NK-92 treated with Interleukin-12 subunit alpha and Interleukin-12 subunit beta, amount 100 ng/mL, for 24 hours (cell line): ENCODE measurements around the gene RUNDC3A.
"Not testable (repeated sequence)": the region's sequence is repeated elsewhere in the genome, so short reads cannot be mapped to it uniquely, and the experiment has no call there.

Experiments
- DNase-seq: peaks from one replicate; lab custom pipeline; 2025; lab: John Stamatoyannopoulos, UW

RUNDC3A gene

DNA sequence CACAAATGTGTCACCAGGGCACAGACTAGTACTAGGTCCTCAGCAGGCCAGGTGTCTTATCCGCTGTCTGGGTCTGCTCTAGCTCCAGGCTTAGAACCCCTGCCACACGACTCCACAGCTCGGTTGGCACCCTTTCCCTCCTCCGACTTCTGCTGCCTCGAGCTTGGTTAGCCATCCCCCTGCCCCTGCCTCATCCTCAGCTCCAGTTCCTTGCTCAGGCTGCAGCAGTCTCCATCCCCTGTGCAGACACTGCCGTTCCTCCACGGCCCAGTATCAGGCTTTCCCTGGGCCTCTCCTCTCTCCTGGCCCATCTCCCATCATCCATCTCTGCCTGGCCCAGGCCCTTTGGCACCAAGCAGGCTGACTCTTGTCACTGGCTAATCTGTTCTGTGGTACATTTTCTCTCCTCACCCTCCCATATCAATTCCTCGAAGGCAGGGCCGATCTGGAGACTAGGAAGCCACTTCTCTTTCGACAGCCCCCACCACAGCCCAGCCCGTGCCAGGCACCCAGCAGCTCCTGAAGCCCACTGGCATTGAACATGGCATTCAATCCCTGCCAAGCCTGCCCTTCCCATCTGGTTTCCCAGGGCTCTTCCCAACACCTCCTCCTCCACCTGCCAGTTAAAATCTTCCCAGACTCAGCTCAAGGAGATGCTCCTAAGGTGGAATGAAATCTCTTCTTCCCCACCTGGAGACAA lies 35.3 kb downstream of the RUNDC3A start:
- no peak for DNase-seq

DNA sequence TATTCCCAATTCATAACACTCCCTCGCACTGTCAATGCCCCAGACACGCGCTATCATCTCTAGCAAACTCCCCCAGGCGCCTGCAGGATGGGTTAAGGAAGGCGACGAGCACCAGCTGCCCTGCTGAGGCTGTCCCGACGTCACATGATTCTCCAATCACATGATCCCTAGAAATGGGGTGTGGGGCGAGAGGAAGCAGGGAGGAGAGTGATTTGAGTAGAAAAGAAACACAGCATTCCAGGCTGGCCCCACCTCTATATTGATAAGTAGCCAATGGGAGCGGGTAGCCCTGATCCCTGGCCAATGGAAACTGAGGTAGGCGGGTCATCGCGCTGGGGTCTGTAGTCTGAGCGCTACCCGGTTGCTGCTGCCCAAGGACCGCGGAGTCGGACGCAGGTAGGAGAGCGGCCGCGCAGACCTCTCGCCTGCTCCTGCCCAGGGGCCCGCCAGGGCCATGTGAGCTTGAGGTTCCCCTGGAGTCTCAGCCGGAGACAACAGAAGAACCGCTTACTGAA lies 36.6 kb downstream of the RUNDC3A start, which contains the start of gene GRN:
TSS of gene GRN (plus strand) at position 364 of the 515 bp plus-strand sequence. CDS start 3,863 bp downstream, outside the sequence.
- peak; percentile 79 for DNase-seq

DNA sequence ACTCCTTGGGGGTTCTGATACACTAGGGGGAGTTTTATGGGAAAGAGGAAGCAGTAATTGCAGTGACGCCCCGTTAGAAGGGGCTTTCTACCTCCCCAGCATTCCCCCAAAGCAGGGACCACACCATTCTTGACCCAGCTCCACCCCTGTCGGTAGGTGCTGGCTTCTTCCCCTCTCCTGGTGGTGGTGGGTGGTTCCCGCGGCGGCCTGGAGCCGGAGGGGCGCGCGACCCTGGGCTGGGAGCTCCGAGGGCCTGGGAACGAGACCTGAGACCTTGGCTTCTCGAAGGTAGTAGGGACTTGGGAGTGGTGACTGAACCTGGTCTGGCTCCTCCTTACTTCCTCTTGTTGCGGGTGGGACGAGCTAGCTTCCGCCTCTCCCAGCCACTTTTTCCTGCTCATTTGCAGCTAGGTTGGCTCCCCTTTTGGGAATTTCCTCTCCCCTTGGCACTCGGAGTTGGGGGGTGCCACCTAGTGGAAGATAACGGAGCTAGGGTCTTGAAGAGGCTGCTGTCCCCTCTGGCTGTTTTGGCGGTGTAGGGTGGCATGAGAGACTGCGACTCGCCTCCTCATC lies 37.1 kb downstream of the RUNDC3A start:
- DNase-seq = no peak

DNA sequence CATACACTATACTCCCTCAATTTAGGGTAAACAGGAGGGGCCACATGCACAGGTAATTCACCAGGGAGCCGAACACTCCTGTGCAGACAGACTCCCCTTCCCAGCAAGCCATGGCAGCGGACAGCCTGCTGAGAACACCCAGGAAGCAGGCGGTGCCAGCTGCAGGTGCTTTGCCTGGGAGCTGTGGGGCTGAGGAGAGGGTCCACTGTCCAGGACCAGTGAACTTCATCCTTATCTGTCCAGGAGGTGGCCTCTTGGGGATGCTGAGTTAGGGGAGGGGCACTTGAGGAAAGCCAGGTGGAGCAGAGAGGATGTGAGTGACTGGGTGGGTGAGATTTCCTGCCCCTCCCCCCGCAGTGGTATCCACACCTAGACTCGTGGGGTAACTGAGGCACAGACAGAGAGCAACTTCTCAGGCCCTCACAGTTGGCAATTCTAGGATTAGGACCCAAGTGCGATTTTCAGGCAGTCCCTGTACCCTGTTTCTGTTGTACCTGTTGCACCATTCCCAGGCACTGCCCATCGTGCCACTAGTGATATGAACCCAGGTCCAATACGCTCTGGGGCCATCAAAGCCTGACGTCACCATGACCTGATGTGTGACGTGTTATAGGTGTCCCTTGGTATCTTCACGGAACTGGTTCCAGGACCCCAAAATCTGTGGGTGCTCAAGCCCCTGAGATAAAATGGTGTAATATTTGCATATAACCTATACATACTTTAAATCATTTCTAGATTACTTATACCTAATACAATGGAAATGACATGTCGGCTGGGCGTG lies 37.9 kb downstream of the RUNDC3A start:
- DNase-seq = no peak

DNA sequence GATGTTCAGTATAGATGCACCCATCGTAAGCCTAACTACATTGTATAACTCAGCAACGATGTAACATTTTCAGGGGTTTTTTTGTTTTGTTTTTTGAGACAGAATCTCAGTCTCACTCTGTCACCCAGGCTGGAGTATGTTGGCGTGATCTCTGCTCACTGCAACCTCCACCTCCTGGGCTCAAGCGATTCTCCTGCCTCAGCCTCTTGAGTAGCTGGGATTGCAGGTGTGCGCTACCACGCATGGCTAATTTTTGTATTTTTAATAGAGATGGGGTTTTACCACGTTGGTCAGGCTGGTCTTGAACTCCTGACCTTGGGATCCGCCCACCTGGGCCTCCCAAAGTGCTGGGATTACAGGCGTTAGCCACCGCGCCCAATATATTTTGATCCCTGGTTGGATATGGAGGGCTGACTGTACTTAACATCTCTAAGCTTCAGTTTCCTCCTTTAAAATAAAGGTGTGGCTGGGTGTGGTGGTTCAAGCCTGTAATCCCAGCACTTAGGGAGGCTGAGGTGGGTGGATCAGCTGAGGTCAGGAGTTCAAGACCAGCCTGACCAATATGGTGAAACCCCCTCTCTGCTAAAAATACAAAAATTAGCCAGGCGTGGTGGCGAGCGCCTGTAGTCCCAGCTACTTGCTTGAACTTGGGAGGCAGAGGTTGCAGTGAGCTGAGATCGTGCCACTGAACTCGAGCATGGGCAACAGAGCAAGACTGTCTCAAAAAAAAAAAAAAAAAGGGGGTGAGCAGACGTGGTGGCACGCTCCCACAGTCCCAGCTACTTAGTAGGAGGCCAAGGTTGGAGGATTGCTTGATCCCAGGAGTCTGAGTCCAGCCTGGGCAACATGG lies 39.0 kb downstream of the RUNDC3A start:
- DNase-seq = not testable (repeated sequence)

DNA sequence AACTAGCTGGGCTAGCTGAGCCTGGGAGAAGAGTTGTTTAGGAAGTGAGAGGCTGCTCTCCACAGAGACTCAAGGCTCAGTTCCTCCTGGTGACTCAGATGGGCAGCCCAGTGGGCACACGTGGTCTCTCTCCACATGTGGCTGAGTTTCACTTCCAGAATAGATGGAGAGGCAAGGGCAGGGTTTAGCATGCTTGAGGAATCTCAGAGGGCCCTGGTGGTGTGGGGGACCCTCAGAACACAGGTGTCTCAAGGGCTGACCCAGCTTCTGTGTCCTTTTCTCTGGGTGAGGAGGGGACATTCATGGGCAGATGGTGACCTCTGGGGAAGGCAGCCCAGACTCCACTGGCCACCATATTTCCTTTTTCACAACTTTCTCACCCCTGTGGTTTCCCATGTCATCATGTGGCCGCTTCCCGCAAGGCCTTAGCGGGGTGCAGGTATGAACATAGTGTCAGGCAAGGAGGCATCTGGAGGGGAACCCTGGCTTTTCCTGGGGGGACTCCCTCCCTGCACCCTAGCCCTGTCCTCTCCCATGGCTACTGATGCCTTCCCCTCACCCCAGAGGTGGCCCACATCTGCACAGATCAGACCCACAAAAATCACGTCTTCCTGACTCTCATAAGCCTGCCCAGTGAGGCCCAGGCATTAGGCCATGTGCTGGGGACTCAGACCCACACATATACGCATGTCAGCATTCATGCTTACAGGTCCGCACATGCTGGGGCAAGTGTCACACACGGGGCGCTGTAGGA lies 40.0 kb downstream of the RUNDC3A start:
- DNase-seq = peak; percentile 34

DNA sequence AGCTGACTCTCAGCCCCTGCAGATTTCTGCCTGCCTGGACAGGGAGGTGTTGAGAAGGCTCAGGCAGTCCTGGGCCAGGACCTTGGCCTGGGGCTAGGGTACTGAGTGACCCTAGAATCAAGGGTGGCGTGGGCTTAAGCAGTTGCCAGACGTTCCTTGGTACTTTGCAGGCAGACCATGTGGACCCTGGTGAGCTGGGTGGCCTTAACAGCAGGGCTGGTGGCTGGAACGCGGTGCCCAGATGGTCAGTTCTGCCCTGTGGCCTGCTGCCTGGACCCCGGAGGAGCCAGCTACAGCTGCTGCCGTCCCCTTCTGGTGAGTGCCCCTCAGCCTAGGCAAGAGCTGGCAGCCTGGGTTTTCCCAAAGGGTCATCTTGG lies 40.6 kb downstream of the RUNDC3A start:
- DNase-seq = no peak

DNA sequence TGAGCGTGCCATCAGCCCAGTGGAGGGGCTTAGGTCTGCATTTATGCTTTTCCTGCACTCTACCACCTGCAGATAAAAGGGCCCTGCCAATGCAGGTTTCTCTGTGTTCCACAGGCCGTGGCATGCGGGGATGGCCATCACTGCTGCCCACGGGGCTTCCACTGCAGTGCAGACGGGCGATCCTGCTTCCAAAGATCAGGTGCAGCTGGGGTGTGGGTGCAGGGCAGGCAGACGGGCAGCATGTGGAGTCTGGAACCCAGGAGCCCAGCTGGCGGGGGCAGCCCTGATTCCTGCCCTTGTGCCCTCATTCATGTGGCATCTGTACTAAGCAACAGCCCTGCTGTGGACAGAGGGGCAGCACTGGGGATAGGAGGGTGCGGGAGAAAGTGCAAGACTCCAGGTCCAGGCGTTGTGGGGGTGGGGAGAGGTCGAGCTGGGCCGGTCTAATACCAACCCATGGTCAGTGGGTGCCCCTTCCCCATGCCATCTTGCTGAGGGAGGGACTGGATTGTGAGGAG lies 41.2 kb downstream of the RUNDC3A start:
- no peak for DNase-seq

DNA sequence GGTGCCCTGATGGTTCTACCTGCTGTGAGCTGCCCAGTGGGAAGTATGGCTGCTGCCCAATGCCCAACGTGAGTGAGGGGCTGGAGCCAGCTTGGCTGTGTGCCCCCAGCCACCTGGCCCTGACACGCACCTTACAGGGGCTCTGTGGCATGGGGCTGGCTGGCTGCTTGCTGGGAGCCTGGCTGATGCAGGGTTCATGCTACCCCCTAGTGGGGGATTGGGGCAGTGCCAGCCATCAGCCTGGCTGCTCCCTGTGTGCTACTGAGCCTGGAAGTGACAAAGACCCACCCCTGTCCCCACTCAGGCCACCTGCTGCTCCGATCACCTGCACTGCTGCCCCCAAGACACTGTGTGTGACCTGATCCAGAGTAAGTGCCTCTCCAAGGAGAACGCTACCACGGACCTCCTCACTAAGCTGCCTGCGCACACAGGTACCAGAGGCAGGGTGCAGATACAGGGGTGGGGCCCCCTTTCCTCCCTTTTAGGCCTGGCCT lies 42.4 kb downstream of the RUNDC3A start:
- peak; percentile 42 for DNase-seq

DNA sequence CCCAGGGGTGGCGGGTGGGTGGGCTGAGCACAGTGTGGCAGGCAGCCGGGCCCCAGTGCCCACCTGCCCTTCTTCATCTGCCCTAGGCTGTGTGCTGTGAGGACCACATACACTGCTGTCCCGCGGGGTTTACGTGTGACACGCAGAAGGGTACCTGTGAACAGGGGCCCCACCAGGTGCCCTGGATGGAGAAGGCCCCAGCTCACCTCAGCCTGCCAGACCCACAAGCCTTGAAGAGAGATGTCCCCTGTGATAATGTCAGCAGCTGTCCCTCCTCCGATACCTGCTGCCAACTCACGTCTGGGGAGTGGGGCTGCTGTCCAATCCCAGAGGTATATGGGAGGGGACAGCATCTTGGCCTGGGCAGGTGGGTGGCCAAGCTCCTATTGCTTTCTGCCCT lies 43.1 kb downstream of the RUNDC3A start:
- DNase-seq = no peak

DNA sequence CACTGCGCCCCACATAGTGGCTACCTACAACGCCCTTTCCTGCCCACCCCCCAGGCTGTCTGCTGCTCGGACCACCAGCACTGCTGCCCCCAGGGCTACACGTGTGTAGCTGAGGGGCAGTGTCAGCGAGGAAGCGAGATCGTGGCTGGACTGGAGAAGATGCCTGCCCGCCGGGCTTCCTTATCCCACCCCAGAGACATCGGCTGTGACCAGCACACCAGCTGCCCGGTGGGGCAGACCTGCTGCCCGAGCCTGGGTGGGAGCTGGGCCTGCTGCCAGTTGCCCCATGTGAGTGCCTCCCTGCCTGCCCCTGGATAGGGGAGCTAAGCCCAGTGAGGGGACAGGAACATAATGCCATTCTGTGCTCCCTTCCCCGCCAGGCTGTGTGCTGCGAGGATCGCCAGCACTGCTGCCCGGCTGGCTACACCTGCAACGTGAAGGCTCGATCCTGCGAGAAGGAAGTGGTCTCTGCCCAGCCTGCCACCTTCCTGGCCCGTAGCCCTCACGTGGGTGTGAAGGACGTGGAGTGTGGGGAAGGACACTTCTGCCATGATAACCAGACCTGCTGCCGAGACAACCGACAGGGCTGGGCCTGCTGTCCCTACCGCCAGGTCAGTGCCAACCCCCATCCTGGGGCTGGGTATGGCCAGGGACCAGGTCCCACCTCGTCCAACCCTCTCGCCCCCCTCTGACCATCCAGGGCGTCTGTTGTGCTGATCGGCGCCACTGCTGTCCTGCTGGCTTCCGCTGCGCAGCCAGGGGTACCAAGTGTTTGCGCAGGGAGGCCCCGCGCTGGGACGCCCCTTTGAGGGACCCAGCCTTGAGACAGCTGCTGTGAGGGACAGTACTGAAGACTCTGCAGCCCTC lies 43.8 kb downstream of the RUNDC3A start:
- no peak for DNase-seq

DNA sequence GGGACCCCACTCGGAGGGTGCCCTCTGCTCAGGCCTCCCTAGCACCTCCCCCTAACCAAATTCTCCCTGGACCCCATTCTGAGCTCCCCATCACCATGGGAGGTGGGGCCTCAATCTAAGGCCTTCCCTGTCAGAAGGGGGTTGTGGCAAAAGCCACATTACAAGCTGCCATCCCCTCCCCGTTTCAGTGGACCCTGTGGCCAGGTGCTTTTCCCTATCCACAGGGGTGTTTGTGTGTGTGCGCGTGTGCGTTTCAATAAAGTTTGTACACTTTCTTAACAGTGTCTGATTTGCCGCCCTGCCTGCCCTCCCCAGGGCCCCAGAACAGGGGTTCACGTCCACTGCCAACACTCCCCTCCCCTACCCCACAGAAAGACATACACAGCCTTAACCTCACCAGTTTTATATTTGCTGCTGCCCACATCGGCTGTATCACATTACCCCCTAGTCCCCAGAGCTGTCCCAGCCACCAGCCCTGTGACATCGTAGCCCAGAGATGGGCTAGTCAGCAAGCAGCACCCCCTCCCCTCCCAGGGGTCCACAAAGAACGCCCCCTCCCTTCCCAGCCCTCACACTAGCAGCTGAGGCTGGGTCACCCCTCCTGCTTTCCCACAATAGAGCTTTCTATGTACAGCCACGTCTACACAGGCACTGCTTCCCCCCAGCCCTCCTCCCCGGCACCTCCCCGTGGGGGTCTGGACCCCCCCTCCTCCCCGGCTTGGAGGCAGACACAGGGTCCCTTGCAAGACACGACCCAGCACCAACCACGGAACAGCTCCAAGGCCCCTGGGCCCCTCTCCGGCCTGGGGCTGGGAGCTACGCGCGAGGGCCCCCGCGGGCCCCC lies 44.6 kb downstream of the RUNDC3A start:
- no peak for DNase-seq

DNA sequence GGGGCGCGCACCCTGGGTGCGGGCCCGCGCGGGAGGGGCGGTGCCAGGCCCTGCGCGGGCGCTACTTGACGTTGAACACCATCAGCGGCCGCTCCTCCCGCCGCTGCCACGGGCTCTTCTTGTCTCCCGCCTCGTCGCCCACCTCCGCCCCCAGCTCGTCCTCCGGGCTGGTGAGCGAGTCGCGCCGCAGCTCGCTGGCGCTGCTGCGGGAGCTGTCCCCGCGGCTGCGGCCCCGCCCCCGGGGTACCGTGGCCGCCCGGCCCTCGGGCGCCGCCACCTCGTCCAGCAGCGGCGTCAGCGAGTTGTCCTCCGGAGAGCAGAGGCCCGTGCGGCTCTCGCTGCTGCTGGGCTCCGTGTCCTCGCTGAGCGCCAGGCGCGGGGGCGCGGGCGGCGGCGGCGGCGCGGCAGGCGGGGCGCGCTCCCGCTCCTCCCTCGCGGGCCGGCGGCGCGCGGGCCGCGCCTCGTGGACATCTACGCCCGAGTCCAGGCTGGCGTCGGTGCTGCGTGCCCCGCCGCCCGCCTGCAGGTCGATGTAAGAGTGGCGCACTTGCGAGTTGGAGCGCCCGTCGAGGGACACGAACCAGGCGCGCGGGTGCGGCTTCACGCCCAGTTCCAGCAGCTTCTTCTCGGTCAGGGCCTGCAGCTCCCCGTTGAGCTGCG lies 45.4 kb downstream of the RUNDC3A start:
- no peak for DNase-seq

DNA sequence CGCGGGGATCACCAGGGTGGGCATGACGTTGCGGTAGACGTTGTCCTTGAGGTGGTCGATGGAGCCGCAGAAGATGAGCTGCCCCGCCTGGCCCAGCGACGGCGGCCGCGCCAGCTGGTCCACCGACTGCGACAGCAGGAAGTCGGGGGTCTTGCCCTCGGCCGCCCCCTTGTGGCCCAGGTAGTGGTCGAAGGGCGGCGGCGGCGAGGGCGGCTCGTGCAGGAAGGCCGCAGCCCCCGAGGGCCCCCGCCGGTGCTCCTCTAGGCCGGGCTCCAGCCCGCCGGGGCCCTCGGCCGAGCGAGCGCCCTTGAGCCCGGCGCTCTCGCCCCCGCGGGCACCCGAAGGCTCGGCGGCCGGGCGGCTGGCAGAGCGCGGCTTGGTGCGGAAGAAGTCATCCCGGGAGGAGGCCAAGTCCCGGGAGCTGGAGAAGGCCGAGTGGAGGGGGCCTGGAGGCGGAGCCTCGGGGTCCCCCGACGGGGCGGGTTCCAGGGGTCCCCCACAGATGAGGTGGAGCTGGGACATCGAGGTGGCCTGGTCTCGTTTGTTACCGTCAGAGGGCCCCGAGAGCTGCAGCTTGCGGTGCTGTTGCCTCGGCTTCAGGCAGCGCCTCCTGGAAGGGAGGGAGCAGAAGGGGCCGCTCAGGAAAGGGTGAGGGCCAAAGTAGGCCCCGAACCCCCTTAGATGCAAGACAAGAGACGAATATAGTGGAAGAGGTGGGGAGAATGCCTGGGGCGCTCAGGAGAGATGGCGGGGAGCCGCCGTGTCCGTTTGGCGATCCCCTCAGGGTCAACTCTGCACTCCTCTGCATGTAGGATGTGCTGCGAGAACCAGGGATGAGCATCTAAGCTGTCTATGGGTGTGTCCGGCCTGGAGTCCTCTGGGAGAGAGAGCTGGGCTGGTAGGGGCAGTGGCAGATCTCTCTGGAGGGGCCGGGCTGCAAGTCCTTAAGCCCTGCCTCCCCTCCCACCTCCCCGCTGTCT lies 46.5 kb downstream of the RUNDC3A start:
- no peak for DNase-seq

DNA sequence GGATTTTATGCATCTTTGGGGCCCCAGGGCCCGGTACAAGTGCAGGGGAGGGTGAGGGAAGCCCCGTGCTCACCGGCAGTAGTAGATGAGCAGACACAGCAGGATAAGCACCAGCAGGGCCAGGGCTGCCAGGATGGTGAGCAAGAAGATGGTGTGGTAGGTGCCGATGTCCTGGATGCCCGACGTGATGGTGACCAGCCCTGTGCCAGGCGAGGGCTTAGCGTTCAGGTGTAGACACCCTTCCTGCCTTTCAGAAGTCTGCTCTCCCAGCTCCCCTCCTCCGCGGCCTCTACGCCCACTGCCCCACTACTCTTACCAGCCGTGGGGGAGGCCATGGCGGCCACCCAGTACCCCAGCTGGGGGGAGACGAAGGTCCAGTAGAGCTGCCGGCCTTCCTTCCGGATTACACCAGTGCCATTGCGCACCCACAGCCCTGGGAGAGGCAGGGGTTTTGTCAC lies 47.3 kb downstream of the RUNDC3A start:
- DNase-seq = no peak

DNA sequence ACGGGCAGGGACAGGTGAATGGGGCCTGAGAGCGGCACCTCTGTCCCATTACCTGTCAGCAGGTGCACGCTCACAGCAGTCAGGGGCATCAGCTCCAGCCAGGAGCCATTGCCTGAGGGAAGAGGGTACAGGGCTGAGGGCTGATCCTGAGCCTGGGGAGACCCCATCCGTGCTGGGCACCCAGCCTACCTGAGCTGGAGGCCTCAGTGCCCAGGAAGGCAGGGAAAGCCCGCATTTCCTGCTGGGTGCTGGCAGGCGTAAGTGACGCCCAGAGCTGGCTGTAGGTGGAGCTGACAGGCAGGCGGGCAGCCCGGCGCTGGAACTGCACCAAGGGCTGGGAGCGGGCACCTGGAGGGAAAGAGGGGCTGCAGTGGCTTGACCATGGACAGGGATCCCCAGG lies 47.8 kb downstream of the RUNDC3A start:
- no peak for DNase-seq

DNA sequence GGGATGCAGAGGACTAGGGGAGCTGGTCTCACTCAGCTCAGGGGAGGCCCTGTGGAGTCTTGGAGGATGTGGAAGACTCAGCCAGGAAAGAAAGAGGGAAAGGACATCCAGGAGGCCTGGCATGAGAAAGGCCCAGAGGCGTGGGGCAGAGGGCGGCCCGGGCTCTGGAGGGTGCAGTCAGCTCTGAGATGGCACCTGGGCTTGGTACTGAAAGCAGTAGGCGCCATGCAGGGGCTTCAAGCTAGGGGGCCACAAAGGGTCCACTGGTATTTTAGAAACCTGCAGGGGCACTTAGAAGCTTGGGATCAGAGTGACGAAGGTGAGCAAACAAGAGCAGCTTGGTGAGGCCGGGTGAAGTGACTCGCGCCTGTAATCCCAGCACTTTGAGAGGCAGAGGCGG lies 49.7 kb downstream of the RUNDC3A start:
- no peak for DNase-seq
